K562 (cell line): Measurements from ENCODE around the gene MYLK4. TPM values are rescaled to one million over a fixed set of nuclear protein-coding genes. Genes with fewer than 3 reads are reported as not detected.

Experiments used
- BRF2 ChIP-seq: IDR thresholded peaks from 3 replicates; pipeline ENCODE4 v1.6.1; 2011; ENCODE audit warnings: borderline replicate concordance, mild to moderate bottlenecking; ENCODE audit not compliant: insufficient read length, insufficient read depth
- C11orf30 ChIP-seq: fragments of 450-650 bp; IDR thresholded peaks from 2 replicates; pipeline ENCODE4 v1.6.1; 2016; ENCODE audit warnings: low read depth, mild to moderate bottlenecking
- FOXK2 ChIP-seq, 2 experiments: fragments of 450-650 bp; IDR thresholded peaks in 1 of 2; conservative IDR thresholded peaks in 1 of 2; 2 replicates each; pipeline ENCODE4 v1.6.1; 2016; ENCODE audit warnings: low read depth in 2 of 2, mild to moderate bottlenecking in 1 of 2
- HOXB6 ChIP-seq: fragments of 250-450 bp; sonication (Bioruptor Pico); IDR thresholded peaks from 2 replicates; pipeline ENCODE4 v1.5.1; 2022; ENCODE audit warnings: mild to moderate bottlenecking, borderline replicate concordance
- MCM5 ChIP-seq: fragments of 450-650 bp; IDR thresholded peaks from 2 replicates; pipeline ENCODE4 v1.6.1; 2016; ENCODE audit warnings: low read depth
- PHF21A ChIP-seq: fragments of 450-650 bp; IDR thresholded peaks from 2 replicates; pipeline ENCODE4 v1.6.1; 2017; ENCODE audit warnings: low read depth, borderline replicate concordance
- SIRT6 ChIP-seq: IDR thresholded peaks from one replicate; pipeline ENCODE4 v1.6.1; 2012; ENCODE audit warnings: low read depth, mild to moderate bottlenecking, control low read depth, inconsistent platforms, low read length, moderate library complexity
- SIX5 ChIP-seq, 2 experiments: IDR thresholded peaks; 2 replicates each; pipeline ENCODE4 v1.6.1; 2011; ENCODE audit warnings: low read length in 2 of 2, borderline replicate concordance in 1 of 2, low read depth in 1 of 2, mild to moderate bottlenecking in 1 of 2, moderate library complexity in 1 of 2; ENCODE audit not compliant: insufficient read depth in 1 of 2
- ZBTB43 ChIP-seq: sonication (generic); formaldehyde crosslinking; IDR thresholded peaks from 2 replicates; pipeline ENCODE4 v1.8.0; 2023; ENCODE audit warnings: mild to moderate bottlenecking, missing genetic modification reagents
- ZKSCAN1 ChIP-seq: fragments of 150-350 bp; IDR thresholded peaks from 2 replicates; pipeline ENCODE4 v1.6.1; 2016; ENCODE audit warnings: low read depth, low read length
- ZNF431 ChIP-seq: sonication (generic); formaldehyde crosslinking; IDR thresholded peaks from 2 replicates; pipeline ENCODE4 v1.8.0; 2022; ENCODE audit warnings: mild to moderate bottlenecking, missing genetic modification reagents
- ZNF79 ChIP-seq: fragments of 250-450 bp; sonication (Bioruptor Pico); IDR thresholded peaks from 2 replicates; pipeline ENCODE4 v1.4.0; 2020; ENCODE audit warnings: low read depth, mild to moderate bottlenecking, moderate library complexity
- polyA plus RNA-seq, 8 experiments: library from polyadenylated mRNA; depleted of rRNA in 4 of 8; stranded (reverse) in 5 of 8; unstranded in 3 of 8; fragments of >200 nt; fragmentation: Nextera tagmentation in 2 of 8; fragmentation: Illumina TruSeq in 1 of 8; extraction: Ambion mirVana in 2 of 8; extraction: Trizol in 1 of 8; gene quantifications; 2 replicates each; pipeline versions ENCODE4 v1.2.1 to v1.2.3, GENCODE V29; 2011 to 2014; ENCODE audit warnings: inconsistent platforms in 1 of 8, missing spikeins in 1 of 8
- total RNA-seq, 7 experiments: library from RNA; depleted of rRNA in 6 of 7; stranded (reverse); fragments of >200 nt in 6 of 7; fragmentation: Illumina TruSeq in 2 of 7; extraction: Trizol in 2 of 7; gene quantifications; 2 replicates each; pipeline versions ENCODE4 v1.2.1 to v1.2.3, GENCODE V29; 2011 to 2021; ENCODE audit warnings: low replicate concordance in 1 of 7
- TF ChIP-seq, protein P1 (sequence below): fragments of 150-350 bp; IDR thresholded peaks from 2 replicates; pipeline ENCODE4 v1.6.1; 2014; ENCODE audit warnings: low read depth, mild to moderate bottlenecking, low read length, borderline replicate concordance
- TF ChIP-seq, protein P2 (sequence below): sonication (generic); formaldehyde crosslinking; IDR thresholded peaks from 2 replicates; pipeline ENCODE4 v1.8.1; 2023; ENCODE audit warnings: mild to moderate bottlenecking, missing genetic modification reagents, moderate library complexity
- TF ChIP-seq, protein P3 (sequence below): sonication (generic); formaldehyde crosslinking; IDR thresholded peaks from 2 replicates; pipeline ENCODE4 v1.8.0; 2022; ENCODE audit warnings: mild to moderate bottlenecking, missing genetic modification reagents
- TF ChIP-seq, protein P4 (sequence below): fragments of 450-650 bp; IDR thresholded peaks from 2 replicates; pipeline ENCODE4 v1.7.1; 2018; ENCODE audit warnings: mild to moderate bottlenecking, low read depth; ENCODE audit not compliant: partially characterized antibody

Gene MYLK4
- total and polyA plus RNA-seq, 9 of the 15 experiments (the other 6 are each of a cell fraction or from before 2014, with no cell fraction given): 0.01 to 0.15 (median 0.06) TPM

GRCh38 chr6:2630359-2630758 lies 120.4 kb downstream of the MYLK4 start (continued):
- TF ChIP-seq, protein P1, sequence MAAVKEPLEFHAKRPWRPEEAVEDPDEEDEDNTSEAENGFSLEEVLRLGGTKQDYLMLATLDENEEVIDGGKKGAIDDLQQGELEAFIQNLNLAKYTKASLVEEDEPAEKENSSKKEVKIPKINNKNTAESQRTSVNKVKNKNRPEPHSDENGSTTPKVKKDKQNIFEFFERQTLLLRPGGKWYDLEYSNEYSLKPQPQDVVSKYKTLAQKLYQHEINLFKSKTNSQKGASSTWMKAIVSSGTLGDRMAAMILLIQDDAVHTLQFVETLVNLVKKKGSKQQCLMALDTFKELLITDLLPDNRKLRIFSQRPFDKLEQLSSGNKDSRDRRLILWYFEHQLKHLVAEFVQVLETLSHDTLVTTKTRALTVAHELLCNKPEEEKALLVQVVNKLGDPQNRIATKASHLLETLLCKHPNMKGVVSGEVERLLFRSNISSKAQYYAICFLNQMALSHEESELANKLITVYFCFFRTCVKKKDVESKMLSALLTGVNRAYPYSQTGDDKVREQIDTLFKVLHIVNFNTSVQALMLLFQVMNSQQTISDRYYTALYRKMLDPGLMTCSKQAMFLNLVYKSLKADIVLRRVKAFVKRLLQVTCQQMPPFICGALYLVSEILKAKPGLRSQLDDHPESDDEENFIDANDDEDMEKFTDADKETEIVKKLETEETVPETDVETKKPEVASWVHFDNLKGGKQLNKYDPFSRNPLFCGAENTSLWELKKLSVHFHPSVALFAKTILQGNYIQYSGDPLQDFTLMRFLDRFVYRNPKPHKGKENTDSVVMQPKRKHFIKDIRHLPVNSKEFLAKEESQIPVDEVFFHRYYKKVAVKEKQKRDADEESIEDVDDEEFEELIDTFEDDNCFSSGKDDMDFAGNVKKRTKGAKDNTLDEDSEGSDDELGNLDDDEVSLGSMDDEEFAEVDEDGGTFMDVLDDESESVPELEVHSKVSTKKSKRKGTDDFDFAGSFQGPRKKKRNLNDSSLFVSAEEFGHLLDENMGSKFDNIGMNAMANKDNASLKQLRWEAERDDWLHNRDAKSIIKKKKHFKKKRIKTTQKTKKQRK: no peak
- TF ChIP-seq BRF2 (no peak), PHF21A (no peak), MCM5 (no peak), C11orf30 (0 out of 2 replicates have a peak, but pooled peaks have one; percentile 8), ZNF431 (no peak), HOXB6 (CRISPR knock-in tag) (no peak), SIRT6 (no peak), ZNF79 (CRISPR knock-in tag) (no peak), ZKSCAN1 (no peak), SIX5 (IDR thresholded peaks at IDR 0.05; ENCODE audit: borderline replicate concordance in 1 of 2, insufficient read depth in 1 of 2, low read depth in 1 of 2, low read length in 2 of 2) (no peak), ZBTB43 (CRISPR knock-in tag) (no peak), FOXK2 (conservative IDR thresholded peaks at IDR 0.05 in 1 of 2, IDR thresholded peaks at IDR 0.05 in 1 of 2; ENCODE audit: low read depth in 2 of 2) (no peak)
- TF ChIP-seq, protein P2, sequence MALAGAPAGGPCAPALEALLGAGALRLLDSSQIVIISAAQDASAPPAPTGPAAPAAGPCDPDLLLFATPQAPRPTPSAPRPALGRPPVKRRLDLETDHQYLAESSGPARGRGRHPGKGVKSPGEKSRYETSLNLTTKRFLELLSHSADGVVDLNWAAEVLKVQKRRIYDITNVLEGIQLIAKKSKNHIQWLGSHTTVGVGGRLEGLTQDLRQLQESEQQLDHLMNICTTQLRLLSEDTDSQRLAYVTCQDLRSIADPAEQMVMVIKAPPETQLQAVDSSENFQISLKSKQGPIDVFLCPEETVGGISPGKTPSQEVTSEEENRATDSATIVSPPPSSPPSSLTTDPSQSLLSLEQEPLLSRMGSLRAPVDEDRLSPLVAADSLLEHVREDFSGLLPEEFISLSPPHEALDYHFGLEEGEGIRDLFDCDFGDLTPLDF (CRISPR knock-in tag): no peak
- TF ChIP-seq, protein P3, sequence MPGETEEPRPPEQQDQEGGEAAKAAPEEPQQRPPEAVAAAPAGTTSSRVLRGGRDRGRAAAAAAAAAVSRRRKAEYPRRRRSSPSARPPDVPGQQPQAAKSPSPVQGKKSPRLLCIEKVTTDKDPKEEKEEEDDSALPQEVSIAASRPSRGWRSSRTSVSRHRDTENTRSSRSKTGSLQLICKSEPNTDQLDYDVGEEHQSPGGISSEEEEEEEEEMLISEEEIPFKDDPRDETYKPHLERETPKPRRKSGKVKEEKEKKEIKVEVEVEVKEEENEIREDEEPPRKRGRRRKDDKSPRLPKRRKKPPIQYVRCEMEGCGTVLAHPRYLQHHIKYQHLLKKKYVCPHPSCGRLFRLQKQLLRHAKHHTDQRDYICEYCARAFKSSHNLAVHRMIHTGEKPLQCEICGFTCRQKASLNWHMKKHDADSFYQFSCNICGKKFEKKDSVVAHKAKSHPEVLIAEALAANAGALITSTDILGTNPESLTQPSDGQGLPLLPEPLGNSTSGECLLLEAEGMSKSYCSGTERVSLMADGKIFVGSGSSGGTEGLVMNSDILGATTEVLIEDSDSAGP (CRISPR knock-in tag): no peak
- TF ChIP-seq, protein P4, sequence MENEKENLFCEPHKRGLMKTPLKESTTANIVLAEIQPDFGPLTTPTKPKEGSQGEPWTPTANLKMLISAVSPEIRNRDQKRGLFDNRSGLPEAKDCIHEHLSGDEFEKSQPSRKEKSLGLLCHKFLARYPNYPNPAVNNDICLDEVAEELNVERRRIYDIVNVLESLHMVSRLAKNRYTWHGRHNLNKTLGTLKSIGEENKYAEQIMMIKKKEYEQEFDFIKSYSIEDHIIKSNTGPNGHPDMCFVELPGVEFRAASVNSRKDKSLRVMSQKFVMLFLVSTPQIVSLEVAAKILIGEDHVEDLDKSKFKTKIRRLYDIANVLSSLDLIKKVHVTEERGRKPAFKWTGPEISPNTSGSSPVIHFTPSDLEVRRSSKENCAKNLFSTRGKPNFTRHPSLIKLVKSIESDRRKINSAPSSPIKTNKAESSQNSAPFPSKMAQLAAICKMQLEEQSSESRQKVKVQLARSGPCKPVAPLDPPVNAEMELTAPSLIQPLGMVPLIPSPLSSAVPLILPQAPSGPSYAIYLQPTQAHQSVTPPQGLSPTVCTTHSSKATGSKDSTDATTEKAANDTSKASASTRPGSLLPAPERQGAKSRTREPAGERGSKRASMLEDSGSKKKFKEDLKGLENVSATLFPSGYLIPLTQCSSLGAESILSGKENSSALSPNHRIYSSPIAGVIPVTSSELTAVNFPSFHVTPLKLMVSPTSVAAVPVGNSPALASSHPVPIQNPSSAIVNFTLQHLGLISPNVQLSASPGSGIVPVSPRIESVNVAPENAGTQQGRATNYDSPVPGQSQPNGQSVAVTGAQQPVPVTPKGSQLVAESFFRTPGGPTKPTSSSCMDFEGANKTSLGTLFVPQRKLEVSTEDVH: no peak
